Lower leg skin (tissue), 3 donors: ENCODE results near the gene FBLN1.

Experiments
- POLR2A ChIP-seq, 2 donors: fragments of 450-650 bp; IDR thresholded peaks; one replicate each; pipeline ENCODE4 v1.6.1; 2016 to 2017; ENCODE audit warnings: antibody characterized with exemption in 2 of 2, mild to moderate bottlenecking in 1 of 2, moderate library complexity in 1 of 2
- TF ChIP-seq, protein P1 (sequence below), 3 donors: fragments of 450-650 bp; IDR thresholded peaks; one replicate each; pipeline ENCODE4 v1.5.1; 2016; ENCODE audit warnings: antibody characterized with exemption in 3 of 3, mild to moderate bottlenecking in 3 of 3, moderate library complexity in 2 of 3

DNA sequence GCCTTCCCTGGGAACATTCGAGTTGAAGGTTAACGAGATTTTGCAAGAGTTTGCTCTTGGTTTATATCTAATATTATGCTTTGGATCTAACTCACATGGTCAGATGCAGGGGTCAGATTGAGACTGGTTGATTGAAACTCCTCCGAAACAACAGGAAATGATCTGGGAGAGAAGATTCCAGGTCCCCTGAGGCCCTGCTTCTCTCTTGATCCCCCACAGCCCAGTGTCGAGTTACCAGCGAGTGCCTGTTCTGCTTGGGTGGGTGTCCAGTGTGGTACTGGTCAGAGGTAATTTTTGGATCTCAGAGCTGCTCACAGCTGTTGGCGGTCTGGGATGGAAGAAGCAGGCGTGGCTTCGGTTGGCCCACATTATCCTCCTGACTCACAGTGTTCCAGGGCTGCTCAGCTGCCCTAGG is 9.2 kb downstream of the FBLN1 start:
- TF ChIP-seq, protein P1, sequence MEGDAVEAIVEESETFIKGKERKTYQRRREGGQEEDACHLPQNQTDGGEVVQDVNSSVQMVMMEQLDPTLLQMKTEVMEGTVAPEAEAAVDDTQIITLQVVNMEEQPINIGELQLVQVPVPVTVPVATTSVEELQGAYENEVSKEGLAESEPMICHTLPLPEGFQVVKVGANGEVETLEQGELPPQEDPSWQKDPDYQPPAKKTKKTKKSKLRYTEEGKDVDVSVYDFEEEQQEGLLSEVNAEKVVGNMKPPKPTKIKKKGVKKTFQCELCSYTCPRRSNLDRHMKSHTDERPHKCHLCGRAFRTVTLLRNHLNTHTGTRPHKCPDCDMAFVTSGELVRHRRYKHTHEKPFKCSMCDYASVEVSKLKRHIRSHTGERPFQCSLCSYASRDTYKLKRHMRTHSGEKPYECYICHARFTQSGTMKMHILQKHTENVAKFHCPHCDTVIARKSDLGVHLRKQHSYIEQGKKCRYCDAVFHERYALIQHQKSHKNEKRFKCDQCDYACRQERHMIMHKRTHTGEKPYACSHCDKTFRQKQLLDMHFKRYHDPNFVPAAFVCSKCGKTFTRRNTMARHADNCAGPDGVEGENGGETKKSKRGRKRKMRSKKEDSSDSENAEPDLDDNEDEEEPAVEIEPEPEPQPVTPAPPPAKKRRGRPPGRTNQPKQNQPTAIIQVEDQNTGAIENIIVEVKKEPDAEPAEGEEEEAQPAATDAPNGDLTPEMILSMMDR (IDR thresholded peaks at IDR 0.05): no peak
- no peak for TF ChIP-seq POLR2A (IDR thresholded peaks at IDR 0.05)
